Liver (tissue), 9 donors: ENCODE measurements around the gene ZNF778. TPM values are rescaled to one million over a fixed set of nuclear protein-coding genes. Genes with fewer than 3 reads are reported as not detected.
"Not testable (repeated sequence)": the region's sequence is repeated elsewhere in the genome, so short reads cannot be mapped to it uniquely, and the experiment has no call there.

Experiments used
- DNase-seq: peaks from one replicate; pipeline ENCODE4 v3.0.0-alpha.2; 2017; ENCODE audit warnings: low spot score
- H3K27ac ChIP-seq, 2 donors: one replicate each; pipeline ENCODE4 v1.7.0; 2013; ENCODE audit warnings: inconsistent platforms in 2 of 2, low read length in 2 of 2, control low read depth in 1 of 2, low read depth in 1 of 2, mild to moderate bottlenecking in 1 of 2
- H3K27me3 ChIP-seq, 4 donors: one replicate each; pipeline versions ENCODE4 v1.6.1 to v1.7.0; 2013; ENCODE audit warnings: low read length in 3 of 4, inconsistent platforms in 1 of 4, mild to moderate bottlenecking in 1 of 4, moderate library complexity in 1 of 4; ENCODE audit not compliant: control insufficient read depth in 4 of 4, insufficient read depth in 4 of 4
- H3K36me3 ChIP-seq, 4 donors: one replicate each; pipeline versions ENCODE4 v1.6.1 to v1.7.0; 2013; ENCODE audit warnings: low read length in 3 of 4, mild to moderate bottlenecking in 3 of 4, low read depth in 1 of 4, moderate library complexity in 1 of 4; ENCODE audit not compliant: control insufficient read depth in 4 of 4, insufficient read depth in 3 of 4
- H3K4me1 ChIP-seq, 4 donors: one replicate each; pipeline versions ENCODE4 v1.6.1 to v1.7.0; 2013; ENCODE audit warnings: low read length in 3 of 4, mild to moderate bottlenecking in 3 of 4, moderate library complexity in 1 of 4; ENCODE audit not compliant: control insufficient read depth in 4 of 4, insufficient read depth in 4 of 4
- H3K4me3 ChIP-seq, 3 donors: one replicate each; pipeline versions ENCODE4 v1.6.1 to v1.7.0; 2013; ENCODE audit warnings: low read length in 3 of 3, control low read depth in 1 of 3, low read depth in 1 of 3, mild to moderate bottlenecking in 1 of 3
- H3K9ac ChIP-seq, 2 donors: one replicate each; pipeline ENCODE4 v1.7.0; 2013; ENCODE audit warnings: low read length in 2 of 2, mild to moderate bottlenecking in 2 of 2, moderate library complexity in 2 of 2, control low read depth in 1 of 2, low read depth in 1 of 2
- H3K9me3 ChIP-seq, 4 donors: one replicate each; pipeline versions ENCODE4 v1.6.1 to v1.7.0; 2013; ENCODE audit warnings: low read length in 3 of 4; ENCODE audit not compliant: control insufficient read depth in 4 of 4
- EGR1 ChIP-seq, 2 donors: IDR thresholded peaks; 2 replicates each; pipeline ENCODE4 v1.6.1; 2016 to 2018; ENCODE audit warnings: antibody characterized with exemption in 2 of 2, low read depth in 2 of 2
- FOXA2 ChIP-seq: IDR thresholded peaks from 2 replicates; pipeline ENCODE4 v1.6.1; 2016; ENCODE audit warnings: antibody characterized with exemption
- HNF4A ChIP-seq, 2 donors: conservative IDR thresholded peaks; 2 replicates each; pipeline ENCODE4 v1.6.1; 2016; ENCODE audit warnings: antibody characterized with exemption in 2 of 2, mild to moderate bottlenecking in 2 of 2
- HNF4G ChIP-seq: IDR thresholded peaks from 2 replicates; pipeline ENCODE4 v1.6.1; 2016; ENCODE audit warnings: antibody characterized with exemption
- RAD21 ChIP-seq, 2 donors: IDR thresholded peaks; 2 replicates each; pipeline ENCODE4 v1.6.1; 2016; ENCODE audit warnings: antibody characterized with exemption in 2 of 2, mild to moderate bottlenecking in 2 of 2
- REST ChIP-seq: IDR thresholded peaks from 2 replicates; pipeline ENCODE4 v1.6.1; 2016; ENCODE audit warnings: antibody characterized with exemption, mild to moderate bottlenecking
- RXRA ChIP-seq, 2 donors: IDR thresholded peaks; 2 replicates each; pipeline ENCODE4 v1.6.1; 2017 to 2018; ENCODE audit warnings: antibody characterized with exemption in 2 of 2, mild to moderate bottlenecking in 1 of 2
- SP1 ChIP-seq: IDR thresholded peaks from 2 replicates; pipeline ENCODE4 v1.6.1; 2018; ENCODE audit warnings: antibody characterized with exemption, mild to moderate bottlenecking
- TAF1 ChIP-seq: conservative IDR thresholded peaks from 2 replicates; pipeline ENCODE4 v1.6.1; 2016; ENCODE audit warnings: antibody characterized with exemption, mild to moderate bottlenecking
- YY1 ChIP-seq: IDR thresholded peaks from 2 replicates; pipeline ENCODE4 v1.6.1; 2016; ENCODE audit warnings: antibody characterized with exemption, mild to moderate bottlenecking
- WGBS: extraction: QIAGEN DNeasy Blood & Tissue Kit; methylation state at CpG from one replicate; pipeline ENCODE4 v1.1.7; 2013; 5-methylcytosine and 5-hydroxymethylcytosine counted together
- polyA plus RNA-seq, 2 donors: library from polyadenylated mRNA; stranded (reverse) in 1 of 2; unstranded in 1 of 2; fragments of 200-250 nt in 1 of 2; fragments of >200 nt in 1 of 2; fragmentation: Nextera tagmentation in 1 of 2; extraction: Ambion mirVana in 1 of 2; gene quantifications; one replicate each; pipeline versions ENCODE4 v1.2.1 to v1.2.3, GENCODE V29; 2013 to 2015
- total RNA-seq, 2 donors: library from RNA; depleted of rRNA; stranded (reverse); fragments of >200 nt; gene quantifications; one replicate each; pipeline ENCODE4 v1.2.3, GENCODE V29; 2014
- TF ChIP-seq, protein P1 (sequence below): IDR thresholded peaks from 2 replicates; pipeline ENCODE4 v1.6.1; 2016; ENCODE audit warnings: antibody characterized with exemption
- donor health status: healthy.
- donor health status: healthy.
- donor health status: healthy.
- donor health status: healthy.
- donor health status: healthy.

The ZNF778 gene
- total and polyA plus RNA-seq, 4 donors, result 0.75 to 9.2 (median 4.2) TPM

DNA sequence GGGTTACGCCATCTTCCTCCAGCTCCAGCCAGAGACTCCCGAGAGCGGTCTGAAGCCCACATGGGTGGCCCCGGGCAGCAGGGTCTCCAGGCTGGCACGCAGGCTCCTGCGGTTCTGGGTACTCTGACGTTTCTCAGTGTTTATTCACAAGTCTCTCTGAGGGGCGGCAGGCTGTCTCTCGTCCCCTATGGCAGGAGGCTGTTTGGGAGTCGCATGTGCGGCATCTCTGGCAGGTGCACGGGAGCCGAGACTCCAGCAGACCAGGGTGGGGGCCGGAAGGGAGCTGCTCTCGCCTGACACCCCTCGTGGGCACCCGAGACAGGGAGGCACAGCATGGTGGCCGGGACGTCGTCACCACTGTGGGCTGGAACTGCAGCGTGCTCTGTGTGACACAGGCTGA, 48.1 kb downstream of the ZNF778 start:
- H3K9me3 ChIP-seq, result no peaks in the 10 kb centered on the region
- DNase-seq, result no peak
- WGBS, result 94% methylated on average over 21 of the region's 21 CpGs
- H3K27me3 ChIP-seq, result no peaks in the 10 kb centered on the region
- no peak overlapping the region for H3K9ac ChIP-seq
- peaks cover 0 to 29% (median 14%) of the 10 kb centered on the region in 4 donors for H3K36me3 ChIP-seq
- H3K4me3 ChIP-seq, result no peak overlapping the region
- H3K27ac ChIP-seq, result no peak overlapping the region
- H3K4me1 ChIP-seq, result peaks cover 5 to 19% (median 16%) of the 10 kb centered on the region in 4 donors
- TF ChIP-seq, protein P1, sequence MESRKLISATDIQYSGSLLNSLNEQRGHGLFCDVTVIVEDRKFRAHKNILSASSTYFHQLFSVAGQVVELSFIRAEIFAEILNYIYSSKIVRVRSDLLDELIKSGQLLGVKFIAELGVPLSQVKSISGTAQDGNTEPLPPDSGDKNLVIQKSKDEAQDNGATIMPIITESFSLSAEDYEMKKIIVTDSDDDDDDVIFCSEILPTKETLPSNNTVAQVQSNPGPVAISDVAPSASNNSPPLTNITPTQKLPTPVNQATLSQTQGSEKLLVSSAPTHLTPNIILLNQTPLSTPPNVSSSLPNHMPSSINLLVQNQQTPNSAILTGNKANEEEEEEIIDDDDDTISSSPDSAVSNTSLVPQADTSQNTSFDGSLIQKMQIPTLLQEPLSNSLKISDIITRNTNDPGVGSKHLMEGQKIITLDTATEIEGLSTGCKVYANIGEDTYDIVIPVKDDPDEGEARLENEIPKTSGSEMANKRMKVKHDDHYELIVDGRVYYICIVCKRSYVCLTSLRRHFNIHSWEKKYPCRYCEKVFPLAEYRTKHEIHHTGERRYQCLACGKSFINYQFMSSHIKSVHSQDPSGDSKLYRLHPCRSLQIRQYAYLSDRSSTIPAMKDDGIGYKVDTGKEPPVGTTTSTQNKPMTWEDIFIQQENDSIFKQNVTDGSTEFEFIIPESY, result no peak
- TF ChIP-seq RAD21 (IDR thresholded peaks at IDR 0.05) (no peak), HNF4A (conservative IDR thresholded peaks at IDR 0.05) (no peak), SP1 (no peak), EGR1 (IDR thresholded peaks at IDR 0.05; ENCODE audit: low read depth in 2 of 2) (no peak), YY1 (no peak), TAF1 (no peak), FOXA2 (no peak), RXRA (IDR thresholded peaks at IDR 0.05) (no peak), REST (no peak), HNF4G (no peak)

DNA sequence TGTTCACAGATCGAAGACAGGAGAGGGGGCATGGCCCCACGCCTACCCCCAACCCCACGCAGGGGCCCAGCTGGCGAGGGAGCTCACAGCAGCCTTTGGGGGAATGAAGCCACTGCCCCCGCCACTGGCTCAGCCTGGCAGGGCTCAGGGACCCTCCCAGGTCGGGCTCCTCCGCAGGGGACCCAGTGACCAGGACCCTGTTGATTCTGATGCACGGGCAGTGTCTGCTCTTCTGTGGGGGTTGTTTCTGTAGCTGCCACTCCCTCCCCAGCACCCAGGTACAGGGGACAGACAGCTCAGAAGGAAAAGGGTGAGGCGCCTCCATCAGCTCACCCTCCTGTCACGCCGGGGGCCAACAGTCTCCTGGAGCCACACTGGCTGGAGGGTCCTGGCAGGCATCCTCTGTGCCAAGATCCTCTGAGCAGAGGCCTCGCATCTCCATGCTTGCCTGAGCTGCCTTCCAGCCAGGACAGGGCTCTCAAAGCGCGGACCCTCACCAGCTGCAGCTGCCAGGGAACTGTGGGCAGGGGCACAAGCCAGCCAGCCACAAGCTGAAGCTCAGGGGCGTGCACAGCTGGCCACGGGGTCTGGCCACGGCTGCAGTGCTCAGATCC, 49.1 kb downstream of the ZNF778 start:
- Histone ChIP-seq H3K27ac (no peak overlapping the region), H3K36me3 (peaks cover 0 to 38% (median 15%) of the 10 kb centered on the region in 4 donors), H3K4me1 (peaks cover 5 to 14% (median 11%) of the 10 kb centered on the region in 4 donors), H3K9me3 (no peaks in the 10 kb centered on the region), H3K9ac (no peak overlapping the region), H3K27me3 (no peaks in the 10 kb centered on the region), H3K4me3 (no peak overlapping the region)
- DNase-seq, result no peak
- TF ChIP-seq HNF4A (conservative IDR thresholded peaks at IDR 0.05) (no peak), FOXA2 (no peak)
- 96% methylated on average over 17 of the region's 17 CpGs for WGBS

GRCh38 chr16:89267746-89268145, 50.2 kb downstream of the ZNF778 start:
- WGBS, result 95% methylated on average over 11 of the region's 15 CpGs
- H3K36me3 ChIP-seq, result peaks cover 0 to 43% (median 17%) of the 10 kb centered on the region in 4 donors
- DNase-seq, result not testable (repeated sequence)

More at GRCh38 chr16:89267746-89268145, 50.2 kb downstream of the ZNF778 start:
- H3K9ac ChIP-seq, H3K4me3 ChIP-seq, H3K27me3 ChIP-seq, H3K4me1 ChIP-seq, H3K27ac ChIP-seq, H3K9me3 ChIP-seq: not testable (repeated sequence)
